Endothelial cell of umbilical vein (primary cell): Measurements from ENCODE around the gene PANX2. TPM values are rescaled to one million over a fixed set of nuclear protein-coding genes. Genes with fewer than 3 reads are reported as not detected.

Experiments used
- BruUV-seq: library from RNA; stranded (reverse); fragments of 400-500 nt; replicated peaks from 2 replicates; lab custom pipeline; 2021; lab: Mats Ljungman, UMichigan
- CTCF ChIA-PET: fragments of 300-600, 350-600 bp; sonication (Branson Sonifier 250); formaldehyde crosslinking; loops from one replicate; lab custom pipeline; 2021; ENCODE audit warnings: antibody characterized with exemption, inconsistent platforms; lab: Charles Lee
- POLR2A ChIA-PET: fragments of 300-600, 350-600 bp; sonication (Branson Sonifier 250); formaldehyde crosslinking; loops from one replicate; lab custom pipeline; 2021; ENCODE audit warnings: antibody characterized with exemption, inconsistent platforms; lab: Charles Lee
- DNase-seq: peaks from one replicate; pipeline ENCODE4 v3.0.0-alpha.2; 2011; ENCODE audit warnings: low read depth, low spot score
- FAIRE-seq: peaks from 2 replicates; lab custom pipeline; 2011; peaks lifted over from hg19 to GRCh38; lab: Jason Lieb, UNC
- H2AFZ ChIP-seq: 2 replicates; pipeline ENCODE4 v1.6.0; 2012; ENCODE audit warnings: low read depth, low read length, control low read depth, inconsistent platforms
- H3K27ac ChIP-seq: 2 replicates; pipeline ENCODE4 v1.5.1; 2011; ENCODE audit warnings: low read depth, mild to moderate bottlenecking, control low read depth, low read length, moderate library complexity; ENCODE audit not compliant: insufficient read depth
- H3K27me3 ChIP-seq, 2 experiments: 2 replicates each; pipeline versions ENCODE4 v1.6.0 to v1.6.1; 2011; ENCODE audit warnings: low read length in 2 of 2, mixed read lengths in 1 of 2; ENCODE audit not compliant: control insufficient read depth in 2 of 2, insufficient read depth in 2 of 2
- H3K36me3 ChIP-seq, 2 experiments: 2 replicates in 1 of 2; 3 replicates in 1 of 2; pipeline ENCODE4 v1.5.1; 2011; ENCODE audit warnings: low read length in 2 of 2, mild to moderate bottlenecking in 1 of 2, moderate library complexity in 1 of 2; ENCODE audit not compliant: control insufficient read depth in 2 of 2, insufficient read depth in 2 of 2; ENCODE audit errors: extremely low read depth in 1 of 2
- H3K4me1 ChIP-seq: 3 replicates; pipeline ENCODE4 v1.5.1; 2011; ENCODE audit warnings: mild to moderate bottlenecking, low read length; ENCODE audit not compliant: control insufficient read depth, insufficient read depth; ENCODE audit errors: extremely low read depth
- H3K4me2 ChIP-seq: 2 replicates; pipeline ENCODE4 v1.6.1; 2011; ENCODE audit warnings: low read length, control low read depth, mixed read lengths; ENCODE audit not compliant: insufficient read depth
- H3K4me3 ChIP-seq, 3 experiments: fragments of 200-600 bp in 1 of 3; sonication (generic), shearing (Covaris generic) in 1 of 3; replicated peaks in 1 of 3; 2 replicates each; pipeline ENCODE4 v1.5.1; 2011 to 2016; ENCODE audit warnings: control low read depth in 3 of 3, low read length in 3 of 3, mild to moderate bottlenecking in 2 of 3, inconsistent platforms in 1 of 3, low read depth in 1 of 3, moderate library complexity in 1 of 3; ENCODE audit not compliant: insufficient read depth in 1 of 3
- H3K79me2 ChIP-seq: 2 replicates; pipeline ENCODE4 v1.6.0; 2012; ENCODE audit warnings: low read length, inconsistent platforms; ENCODE audit not compliant: control insufficient read depth, insufficient read depth
- H3K9ac ChIP-seq: replicated peaks from 2 replicates; pipeline ENCODE3; 2011; ENCODE audit warnings: low read length, control low read depth; ENCODE audit not compliant: insufficient read depth; ENCODE audit errors: extremely low read depth
- H3K9me1 ChIP-seq: replicated peaks from 3 replicates; pipeline ENCODE4 v1.6.0; 2011; ENCODE audit warnings: mild to moderate bottlenecking, low read length; ENCODE audit not compliant: control insufficient read depth, insufficient read depth; ENCODE audit errors: extremely low read depth
- H3K9me3 ChIP-seq: replicated peaks from 2 replicates; pipeline ENCODE4 v1.5.1; 2012; ENCODE audit warnings: low read length, inconsistent platforms; ENCODE audit not compliant: control insufficient read depth, insufficient read depth
- H4K20me1 ChIP-seq: replicated peaks from 2 replicates; pipeline ENCODE3; 2011; ENCODE audit warnings: mild to moderate bottlenecking, low read length; ENCODE audit not compliant: control insufficient read depth, insufficient read depth; ENCODE audit errors: extremely low read depth
- EZH2 ChIP-seq: IDR thresholded peaks from 2 replicates; pipeline ENCODE4 v1.6.1; 2012; ENCODE audit warnings: borderline replicate concordance, low read depth, mild to moderate bottlenecking, moderate library complexity, low read length, inconsistent platforms; ENCODE audit not compliant: severe bottlenecking
- FOS ChIP-seq: IDR thresholded peaks from 2 replicates; pipeline ENCODE4 v1.6.1; 2011; ENCODE audit warnings: mild to moderate bottlenecking, low read length, moderate library complexity, borderline replicate concordance; ENCODE audit not compliant: insufficient read depth
- GATA2 ChIP-seq: IDR thresholded peaks from 2 replicates; pipeline ENCODE4 v1.7.0; 2011; ENCODE audit warnings: low read depth, mild to moderate bottlenecking, moderate library complexity, mixed read lengths, low read length; ENCODE audit not compliant: insufficient read length, insufficient read depth
- JUN ChIP-seq: IDR thresholded peaks from 2 replicates; pipeline ENCODE4 v1.6.1; 2011; ENCODE audit warnings: borderline replicate concordance, low read depth; ENCODE audit not compliant: insufficient read length, insufficient read depth
- MYC ChIP-seq: IDR thresholded peaks from one replicate; pipeline ENCODE4 v1.6.1; 2011; ENCODE audit warnings: mild to moderate bottlenecking, low read depth, low read length
- POLR2A ChIP-seq: IDR thresholded peaks from 2 replicates; pipeline ENCODE4 v1.6.1; 2012; ENCODE audit warnings: low read depth, mild to moderate bottlenecking, control low read depth, low read length
- POLR2AphosphoS5 ChIP-seq: IDR thresholded peaks from 2 replicates; pipeline ENCODE4 v1.6.1; 2012; ENCODE audit warnings: low read depth, mild to moderate bottlenecking, control low read depth, low read length, moderate library complexity; ENCODE audit not compliant: insufficient read depth
- dilution Hi-C: fragments of 300-500 bp; cut with MboI; formaldehyde crosslinking; loops from one replicate; pipeline ENCODE4 v1.15.0; 2019; ENCODE audit warnings: low sequenced_read_pairs; ENCODE audit not compliant: extremely low pct_ligation_motif_present
- intact Hi-C: fragments of 100-400 bp; cut with micrococcal nuclease; formaldehyde crosslinking; loops from one replicate; pipeline ENCODE4 v1.10.0; 2022
- polyA plus RNA-seq, 4 experiments: library from polyadenylated mRNA; depleted of rRNA in 3 of 4; stranded (reverse) in 3 of 4; unstranded in 1 of 4; fragments of >200 nt; gene quantifications; 2 replicates each; pipeline versions ENCODE4 v1.2.1 to v1.2.3, GENCODE V29; 2011 to 2012; ENCODE audit warnings: missing spikeins in 1 of 4
- total RNA-seq: library from RNA; stranded (reverse); gene quantifications from 2 replicates; pipeline ENCODE4 v1.2.3, GENCODE V29; 2021
- TF ChIP-seq, protein P1 (sequence below), 2 donors: IDR thresholded peaks; 1 replicate in 1 of 2; 2 replicates in 1 of 2; pipeline ENCODE4 v1.5.1; 2011; ENCODE audit warnings: low read length in 2 of 2, mild to moderate bottlenecking in 2 of 2, moderate library complexity in 2 of 2, control low read depth in 1 of 2, inconsistent platforms in 1 of 2, low read depth in 1 of 2; ENCODE audit not compliant: insufficient read depth in 1 of 2; ENCODE audit errors: extremely low read depth in 1 of 2
- TF ChIP-seq, protein P2 (sequence below): IDR thresholded peaks from 2 replicates; pipeline ENCODE4 v1.6.1; 2011; ENCODE audit not compliant: insufficient read depth, insufficient read length

Gene PANX2
- total and polyA plus RNA-seq, 2 donors (not counting 3 experiments of a cell fraction or from before 2014, with no cell fraction given): 2.5 to 5.1 TPM

DNA sequence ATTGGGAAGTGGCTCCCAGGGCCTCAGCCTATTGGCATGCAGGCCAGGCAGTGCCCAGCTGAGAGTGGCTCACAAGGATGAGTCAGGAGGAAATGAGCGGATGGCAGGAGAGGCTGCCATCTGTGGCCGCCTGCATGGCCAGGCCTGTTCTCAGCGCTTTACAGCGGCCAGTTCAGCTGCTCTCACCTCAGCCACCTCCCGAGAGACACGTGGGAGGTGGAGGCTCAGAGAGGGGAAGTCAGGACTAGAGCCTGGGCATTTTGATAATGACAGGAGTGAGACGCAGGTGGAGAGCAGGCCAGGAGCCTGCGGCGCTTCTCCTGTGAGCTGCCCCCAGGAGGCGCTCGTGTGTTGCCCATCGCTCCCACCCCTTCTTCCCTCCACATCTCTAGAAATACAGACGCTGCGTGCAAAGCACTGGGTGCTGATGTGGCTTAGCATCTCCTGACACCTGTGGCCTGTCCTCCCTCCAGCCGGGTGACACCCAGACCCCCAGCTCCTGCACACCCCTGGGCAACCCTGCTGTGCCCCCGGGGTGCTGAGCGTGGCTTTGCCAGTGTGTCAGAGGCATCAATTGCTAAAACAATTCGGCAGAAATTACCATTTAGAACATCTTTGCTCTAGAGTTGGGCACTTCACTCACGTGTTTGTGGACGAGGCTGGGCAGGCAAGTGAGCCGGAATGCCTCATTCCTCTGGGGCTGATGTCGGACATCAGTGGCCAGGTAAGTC is 21.4 kb upstream of the PANX2 start:
- POLR2A ChIA-PET: interaction anchor here (1.0 kb wide), 1 partner anchor 42 kb away, joined by 3 read pairs; no protein-coding TSS in a partner anchor
- H3K4me3 ChIP-seq: no peak overlapping the region

More for the DNA sequence above, 21.4 kb upstream of the PANX2 start:
- peak; percentile 80 for FAIRE-seq
- TF ChIP-seq POLR2AphosphoS5 (no peak), GATA2 (no peak), JUN (peak; percentile 7), MYC (no peak), FOS (peak; percentile 41), POLR2A (no peak), EZH2 (no peak)
- TF ChIP-seq, protein P1, sequence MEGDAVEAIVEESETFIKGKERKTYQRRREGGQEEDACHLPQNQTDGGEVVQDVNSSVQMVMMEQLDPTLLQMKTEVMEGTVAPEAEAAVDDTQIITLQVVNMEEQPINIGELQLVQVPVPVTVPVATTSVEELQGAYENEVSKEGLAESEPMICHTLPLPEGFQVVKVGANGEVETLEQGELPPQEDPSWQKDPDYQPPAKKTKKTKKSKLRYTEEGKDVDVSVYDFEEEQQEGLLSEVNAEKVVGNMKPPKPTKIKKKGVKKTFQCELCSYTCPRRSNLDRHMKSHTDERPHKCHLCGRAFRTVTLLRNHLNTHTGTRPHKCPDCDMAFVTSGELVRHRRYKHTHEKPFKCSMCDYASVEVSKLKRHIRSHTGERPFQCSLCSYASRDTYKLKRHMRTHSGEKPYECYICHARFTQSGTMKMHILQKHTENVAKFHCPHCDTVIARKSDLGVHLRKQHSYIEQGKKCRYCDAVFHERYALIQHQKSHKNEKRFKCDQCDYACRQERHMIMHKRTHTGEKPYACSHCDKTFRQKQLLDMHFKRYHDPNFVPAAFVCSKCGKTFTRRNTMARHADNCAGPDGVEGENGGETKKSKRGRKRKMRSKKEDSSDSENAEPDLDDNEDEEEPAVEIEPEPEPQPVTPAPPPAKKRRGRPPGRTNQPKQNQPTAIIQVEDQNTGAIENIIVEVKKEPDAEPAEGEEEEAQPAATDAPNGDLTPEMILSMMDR (IDR thresholded peaks at IDR 0.05; ENCODE audit: extremely low read depth in 1 of 2, insufficient read depth in 1 of 2, low read depth in 1 of 2, low read length in 2 of 2): peak; percentile 77 to 88
- TF ChIP-seq, protein P2, sequence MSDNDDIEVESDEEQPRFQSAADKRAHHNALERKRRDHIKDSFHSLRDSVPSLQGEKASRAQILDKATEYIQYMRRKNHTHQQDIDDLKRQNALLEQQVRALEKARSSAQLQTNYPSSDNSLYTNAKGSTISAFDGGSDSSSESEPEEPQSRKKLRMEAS: no peak
- Histone ChIP-seq H3K27ac (no peak overlapping the region), H3K9me3 (no peaks in the 10 kb centered on the region), H3K36me3 (peaks cover 11 to 49% of the 10 kb centered on the region in 2 experiments), H3K4me2 (no peak overlapping the region), H3K9me1 (no peaks in the 10 kb centered on the region), H3K4me1 (no peaks in the 10 kb centered on the region), H3K79me2 (no peaks in the 10 kb centered on the region), H3K27me3 (no peaks in the 10 kb centered on the region), H2AFZ (no peak overlapping the region), H4K20me1 (no peaks in the 10 kb centered on the region), H3K9ac (no peak overlapping the region)
- dilution Hi-C loops: no loop called here
- BruUV-seq: no TSS peak
- CTCF ChIA-PET: interaction anchor here (0.6 to 2.3 kb wide), 16 partner anchors 16 to 218 kb away, joined by 3 to 19 read pairs (median 6); partner anchors contain the start of gene PANX2
- intact Hi-C loops: loop anchor here (1.0 to 2.0 kb wide), 4 partner anchors 37 to 194 kb away; partner anchors contain the start of genes PPP6R2 and SELENOO
- peak; percentile 58 for DNase-seq
